SHP77 (cell line): ENCODE measurements around the gene TMEM95.
"Not testable (repeated sequence)": the region's sequence is repeated elsewhere in the genome, so short reads cannot be mapped to it uniquely, and the experiment has no call there.

ENCODE experiments used
- DNase-seq, 2 experiments: peaks; one replicate each; lab custom pipeline; 2025; lab: John Stamatoyannopoulos, UW

TMEM95 gene

DNA sequence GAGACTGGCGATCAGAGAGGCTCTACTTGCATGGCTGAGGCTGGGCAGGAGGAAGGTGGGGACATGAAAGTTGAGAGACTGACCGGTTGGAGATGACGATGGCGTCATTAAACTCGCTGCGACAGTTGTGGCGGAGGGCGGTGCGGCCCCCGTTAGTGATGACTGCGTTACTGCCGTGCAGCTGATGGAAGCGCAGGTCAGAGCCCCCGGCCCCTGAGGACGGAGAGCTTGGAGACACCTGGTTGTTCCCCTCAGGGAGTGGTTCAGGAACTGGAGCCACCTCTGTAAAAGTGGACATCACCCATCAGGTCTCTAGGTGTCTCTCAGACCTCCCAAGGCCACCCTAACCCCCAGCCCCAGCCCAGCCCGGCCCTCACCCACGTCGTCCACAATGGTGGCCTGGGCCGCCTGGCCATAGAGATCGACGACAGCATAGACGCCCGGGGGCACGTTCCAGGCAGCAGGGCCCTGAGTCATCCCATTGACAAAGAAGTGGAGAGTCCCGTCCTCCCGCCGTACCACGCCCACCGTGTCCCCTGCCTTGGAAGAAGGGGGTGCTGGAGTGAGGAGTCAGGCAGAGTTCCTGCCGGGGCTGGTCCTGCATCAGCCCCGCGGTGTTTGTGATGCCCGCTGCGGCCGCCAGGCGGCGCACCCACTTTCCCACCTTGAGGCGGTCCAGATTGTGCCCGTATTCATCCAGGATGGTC lies 31.1 kb upstream of the TMEM95 start:
- DNase-seq = peak; percentile 22 to 23

DNA sequence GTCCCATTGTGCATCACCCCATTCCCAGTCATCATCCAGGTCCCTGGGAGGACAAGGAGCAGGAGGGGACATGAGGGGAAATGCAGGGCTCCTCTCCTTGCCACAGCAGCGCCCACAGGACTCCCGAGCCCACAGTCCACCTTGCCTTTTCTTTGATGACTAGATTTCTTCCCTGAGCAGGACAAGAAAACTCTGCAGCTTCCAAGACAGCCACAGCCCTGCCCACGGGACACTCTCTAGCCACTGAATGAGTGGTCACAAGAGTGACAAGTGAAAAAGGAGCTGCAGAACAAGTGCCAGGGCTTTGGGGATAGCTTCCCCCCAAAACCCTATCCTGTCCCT lies 30.5 kb upstream of the TMEM95 start:
- DNase-seq = no peak

DNA sequence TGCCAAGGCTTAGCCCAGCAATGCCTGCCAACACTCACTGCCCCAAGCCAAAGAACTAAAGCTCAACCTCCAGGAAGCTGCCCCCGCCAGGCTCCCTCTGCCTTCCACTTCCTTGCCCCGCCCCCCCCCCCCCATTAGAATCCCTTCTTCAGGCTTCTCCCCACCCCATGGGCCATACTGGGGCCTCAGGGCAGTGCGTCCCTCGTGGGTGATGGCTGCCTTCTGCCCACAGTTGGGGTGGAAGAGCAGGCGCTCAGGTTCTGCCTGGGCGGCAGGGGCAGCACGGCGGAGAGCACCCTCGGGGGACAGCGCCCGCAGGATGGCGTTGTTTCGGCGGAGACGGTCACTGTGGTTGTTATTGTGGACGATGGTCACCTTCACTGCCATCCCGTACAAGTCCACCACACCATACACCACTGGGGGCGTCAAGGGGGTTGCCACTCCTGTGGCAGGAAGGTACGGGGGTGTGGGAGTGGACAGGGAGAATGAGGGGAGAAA lies 29.9 kb upstream of the TMEM95 start:
- no peak for DNase-seq

DNA sequence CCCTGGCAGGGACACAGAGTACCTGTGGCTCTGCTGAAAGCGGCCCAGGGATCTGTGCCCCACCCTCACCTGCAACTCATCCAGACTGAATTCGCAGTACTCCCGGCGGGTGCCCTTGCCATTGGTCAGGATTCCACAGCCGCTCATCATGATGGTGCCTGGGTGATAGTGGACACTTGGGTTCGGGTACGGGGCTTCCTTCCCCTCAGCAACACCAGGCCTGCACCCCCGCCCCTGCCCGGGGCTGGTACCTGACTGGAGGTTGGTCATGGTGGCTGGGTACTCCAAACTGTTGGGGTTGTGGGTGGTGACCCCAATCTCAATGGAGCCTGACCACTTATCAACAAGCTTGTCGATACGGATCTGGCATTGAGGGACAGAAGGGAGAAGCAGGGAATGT lies 28.8 kb upstream of the TMEM95 start:
- DNase-seq = no peak

DNA sequence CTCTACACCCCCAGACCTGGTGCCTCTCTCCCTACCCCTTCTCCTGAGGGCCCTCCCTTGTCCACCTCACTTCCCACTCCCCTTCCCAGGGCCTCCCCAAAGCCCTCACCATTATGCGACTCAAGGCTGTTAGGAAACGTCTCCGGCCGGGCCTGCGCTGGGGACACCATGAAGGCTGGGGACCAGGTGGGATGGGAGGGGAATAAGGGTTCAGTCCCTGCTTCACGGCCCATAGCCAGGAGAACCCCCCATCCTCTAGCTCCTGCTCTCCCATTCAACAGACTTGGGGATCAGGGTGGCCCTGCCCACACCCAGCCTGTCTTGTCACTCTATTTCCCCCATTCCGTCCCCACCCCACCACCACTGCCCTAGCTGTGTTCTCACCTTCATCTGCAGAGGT lies 27.9 kb upstream of the TMEM95 start:
- DNase-seq = no peak

DNA sequence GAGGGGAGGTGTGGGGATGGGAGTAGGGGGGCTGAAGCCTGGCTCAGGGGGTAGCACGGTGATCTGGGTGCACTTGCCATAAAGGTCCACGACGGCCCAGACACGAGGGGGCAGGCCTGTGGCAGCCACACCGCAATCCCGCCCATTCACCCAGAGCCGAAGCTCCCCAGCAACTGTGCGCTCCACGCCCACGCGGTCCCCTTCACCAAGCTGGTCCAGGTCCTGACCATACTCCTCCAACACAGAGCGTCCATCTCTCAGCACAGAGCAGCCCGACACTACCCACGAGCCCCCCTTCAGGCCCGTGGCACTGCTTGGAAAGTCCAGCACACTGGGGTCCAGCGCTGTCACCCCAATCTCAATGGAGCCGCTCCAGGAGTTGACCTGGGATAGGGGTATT lies 27.5 kb upstream of the TMEM95 start:
- DNase-seq = no peak

DNA sequence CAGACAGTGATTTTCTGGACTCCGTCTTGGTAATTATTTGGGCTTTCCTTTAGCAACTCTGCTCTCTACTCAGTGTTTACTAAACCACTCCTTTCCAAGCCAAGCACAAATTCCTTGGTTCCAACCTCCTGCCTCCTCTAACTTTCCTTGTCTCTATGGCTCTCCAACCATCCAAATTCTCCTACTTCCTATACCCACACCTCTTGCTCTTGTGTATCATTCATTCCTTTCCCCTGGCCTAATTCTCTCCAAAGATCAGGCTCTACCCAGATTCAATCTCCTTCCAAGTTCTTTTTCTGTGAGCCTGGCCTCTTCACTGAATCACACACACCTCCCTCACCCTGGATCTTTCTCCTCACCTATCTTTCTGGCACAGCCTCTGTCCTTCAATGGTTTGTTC lies 26.9 kb upstream of the TMEM95 start:
- DNase-seq = no peak

DNA sequence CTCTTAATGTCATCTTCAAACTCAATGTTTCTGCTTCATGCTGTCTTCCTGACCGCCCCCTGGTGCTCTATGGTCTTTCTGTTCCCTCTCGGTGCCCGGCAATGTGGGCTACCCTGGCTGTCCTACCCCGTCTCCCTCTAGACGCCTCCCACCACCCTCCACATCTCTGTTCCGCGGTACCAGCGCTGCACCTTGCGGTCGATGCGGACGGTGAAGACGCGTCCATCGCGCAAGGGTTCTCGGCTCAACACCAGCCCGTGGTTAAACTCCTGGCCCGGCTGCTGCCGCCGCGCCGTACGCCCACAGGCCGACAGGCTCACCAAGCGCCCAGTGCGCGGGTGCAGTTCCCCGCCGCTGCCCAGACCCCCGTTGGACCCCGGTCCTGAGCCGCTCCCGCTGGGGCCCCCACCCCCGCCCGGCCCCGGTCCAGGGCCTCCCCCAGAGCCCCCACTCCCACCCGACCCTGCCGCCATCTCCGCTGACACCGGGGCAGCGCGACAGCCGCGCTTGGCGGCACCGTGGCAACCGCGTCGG lies 26.0 kb upstream of the TMEM95 start, which contains the start of gene NEURL4:
Gene NEURL4, minus strand, starts transcription at position 496 of the 534 bp plus-strand sequence. Its CDS starts 23 bp downstream, at position 473.
- DNase-seq = no peak

DNA sequence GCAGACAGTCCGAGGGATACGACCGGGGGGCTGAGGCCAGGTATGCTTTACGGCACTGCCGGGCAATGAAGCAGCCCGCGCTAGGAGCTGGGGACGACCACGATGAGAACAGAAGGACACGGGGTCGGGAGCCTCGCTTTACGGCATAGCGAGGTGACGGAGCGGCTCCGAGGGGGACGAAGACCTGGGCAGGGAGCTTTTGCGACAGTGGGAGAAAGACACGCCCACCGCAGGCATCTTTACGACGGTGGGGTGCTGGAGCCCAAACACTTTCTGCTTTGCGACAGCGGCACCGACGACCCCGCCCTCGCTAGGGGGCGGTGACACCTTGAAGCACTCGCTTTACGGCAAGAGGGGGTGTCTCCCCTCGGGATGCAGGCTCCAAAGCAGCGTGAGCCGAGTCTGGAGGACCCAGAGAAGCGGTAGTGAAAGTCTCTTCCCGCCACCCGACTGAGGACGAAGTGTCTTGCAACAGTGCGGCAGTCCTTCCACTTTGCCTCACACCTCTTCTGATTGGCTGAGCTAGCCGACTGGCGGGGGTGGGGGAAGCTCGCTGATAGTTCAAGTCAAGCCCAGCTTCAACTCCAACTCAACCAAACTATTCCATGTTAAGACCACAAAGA lies 25.5 kb upstream of the TMEM95 start:
- DNase-seq = peak; percentile 100

DNA sequence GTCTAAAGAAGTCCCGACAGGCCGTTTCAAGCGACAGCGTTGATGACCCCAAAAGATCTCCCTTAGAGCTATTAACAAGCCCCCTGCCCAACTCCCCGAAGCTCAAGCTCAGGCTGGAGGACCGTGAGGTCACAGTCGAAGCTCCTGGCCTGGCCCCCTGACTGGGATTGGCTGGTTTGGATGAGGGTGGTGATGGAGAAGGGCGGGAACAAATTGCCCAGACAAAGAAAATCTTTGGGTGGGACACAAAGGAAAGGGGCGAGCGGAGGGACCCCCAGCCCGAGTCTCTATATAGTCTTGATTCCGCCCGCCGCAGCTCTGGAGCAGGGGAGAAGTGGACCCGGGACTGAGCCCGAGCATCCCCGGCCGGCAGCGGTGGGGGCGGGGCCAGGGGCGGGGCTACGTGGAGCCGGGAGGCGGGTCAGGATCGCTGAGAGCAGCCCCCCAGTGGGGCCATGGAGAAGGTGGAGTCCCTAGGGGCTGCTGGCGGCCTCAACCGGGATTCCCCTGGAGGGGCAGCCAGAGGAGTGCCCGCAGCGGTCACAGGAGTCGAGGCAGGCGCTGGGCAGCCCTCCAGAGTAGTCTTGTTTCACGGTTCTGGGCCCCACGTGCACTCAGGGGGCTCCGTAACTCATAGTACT lies 24.8 kb upstream of the TMEM95 start:
- peak; percentile 77 to 90 for DNase-seq

DNA sequence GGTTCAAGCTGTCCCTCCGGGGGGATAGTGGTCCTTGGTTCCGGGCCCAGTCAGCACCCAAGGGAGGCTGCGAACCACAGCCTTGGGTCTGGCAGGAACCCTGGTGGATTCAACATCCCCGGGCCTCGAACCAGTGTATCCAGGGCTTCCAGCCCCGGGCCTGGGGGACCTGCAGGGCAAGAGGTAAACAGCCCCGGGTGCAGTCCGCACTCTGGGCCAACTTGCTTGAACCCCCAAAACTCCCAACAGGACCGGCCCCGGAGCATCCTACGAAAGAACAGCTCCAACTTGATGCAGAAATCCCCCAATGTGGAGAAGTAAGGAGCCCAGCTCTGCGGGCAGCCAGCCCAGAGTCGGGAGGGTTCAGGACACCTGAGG lies 24.3 kb upstream of the TMEM95 start:
- DNase-seq = no peak

DNA sequence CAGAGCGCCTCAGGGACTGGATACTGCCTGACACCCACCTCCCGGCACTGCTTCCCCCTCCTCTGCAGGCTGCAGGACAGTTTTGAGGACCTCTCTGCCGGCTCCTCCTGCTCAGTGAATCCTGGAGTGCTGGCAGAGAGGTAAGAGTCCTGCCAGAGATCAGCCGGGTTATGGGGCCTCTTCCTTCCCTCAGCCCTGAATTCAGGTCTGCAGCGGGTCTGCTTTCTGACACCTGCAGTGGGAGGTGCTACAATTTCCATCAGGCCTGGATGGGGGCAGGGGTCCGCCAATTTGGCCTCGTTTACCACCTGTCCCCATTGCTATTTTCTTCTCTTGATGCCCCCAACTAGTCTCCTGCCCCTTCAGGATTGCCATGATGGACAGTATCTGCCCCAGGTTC lies 22.8 kb upstream of the TMEM95 start:
- no peak for DNase-seq

DNA sequence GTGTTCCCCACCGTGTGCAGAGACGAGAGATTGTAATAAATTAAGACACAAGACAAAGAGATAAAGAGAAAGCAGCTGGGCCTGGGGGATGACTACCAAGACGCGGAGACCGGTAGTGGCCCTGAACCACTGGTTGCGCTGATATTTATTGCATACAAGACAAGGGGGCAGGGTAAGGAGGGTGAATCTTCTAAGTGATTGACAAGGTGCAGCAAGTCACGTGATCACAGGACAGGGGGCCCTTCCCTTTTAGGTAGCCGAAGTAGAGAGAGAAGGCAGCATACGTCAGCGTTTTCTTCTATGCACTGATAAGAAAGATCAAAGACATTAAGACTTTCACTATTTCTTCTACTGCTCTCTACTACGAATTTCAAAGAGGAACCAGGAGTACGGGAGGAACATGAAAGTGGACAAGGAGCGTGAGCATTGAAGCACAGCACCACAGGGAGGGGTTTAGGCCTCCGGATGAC lies 22.3 kb upstream of the TMEM95 start:
- not testable (repeated sequence) for DNase-seq

DNA sequence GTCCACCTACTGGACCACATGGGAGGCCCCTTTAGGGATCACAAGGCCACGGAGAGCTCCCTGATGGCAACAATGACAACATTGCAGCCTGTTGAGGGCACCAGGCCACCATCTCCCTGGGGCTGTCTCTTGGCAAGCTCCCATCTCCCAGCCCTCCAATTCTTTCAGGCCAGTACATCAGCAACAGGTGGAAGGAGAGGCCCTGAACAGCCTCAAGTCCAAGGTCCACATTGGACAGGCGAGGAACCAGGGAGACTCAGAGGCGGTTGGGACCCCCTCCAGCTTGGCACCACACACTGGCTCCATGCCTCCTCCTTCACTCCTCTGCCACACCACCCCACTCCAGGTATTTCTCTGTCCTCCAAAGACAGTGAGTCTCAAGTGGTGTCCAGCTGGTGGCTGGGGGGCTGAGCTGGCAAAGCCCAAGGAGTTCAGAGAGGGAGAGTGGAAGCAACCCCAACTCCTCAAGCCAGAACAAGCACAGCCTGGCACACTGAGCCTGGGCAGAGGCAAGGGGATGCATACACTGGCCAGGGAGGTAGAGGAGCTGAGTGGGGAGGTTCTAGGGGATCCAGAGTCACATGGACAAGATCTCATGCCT lies 19.9 kb upstream of the TMEM95 start:
- DNase-seq = no peak

DNA sequence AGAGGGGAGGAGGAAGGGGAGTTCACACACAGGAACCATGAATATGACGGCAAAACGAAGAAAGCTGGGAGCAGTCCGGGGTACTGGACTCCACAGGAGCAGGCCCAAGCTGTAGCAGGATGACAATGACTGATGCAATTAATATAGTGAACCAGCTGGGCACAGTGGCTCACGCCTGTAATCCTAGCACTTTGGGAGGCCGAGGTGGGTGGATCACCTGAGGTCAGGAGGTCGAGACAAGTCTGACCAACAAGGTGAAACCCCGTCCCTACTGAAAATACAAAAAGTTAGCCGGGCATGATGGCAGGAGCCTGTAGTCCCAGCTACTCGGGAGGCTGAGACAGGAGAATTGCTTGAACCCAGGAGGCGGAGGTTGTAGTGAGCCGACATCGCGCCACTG lies 19.2 kb upstream of the TMEM95 start:
- DNase-seq = not testable (repeated sequence)

DNA sequence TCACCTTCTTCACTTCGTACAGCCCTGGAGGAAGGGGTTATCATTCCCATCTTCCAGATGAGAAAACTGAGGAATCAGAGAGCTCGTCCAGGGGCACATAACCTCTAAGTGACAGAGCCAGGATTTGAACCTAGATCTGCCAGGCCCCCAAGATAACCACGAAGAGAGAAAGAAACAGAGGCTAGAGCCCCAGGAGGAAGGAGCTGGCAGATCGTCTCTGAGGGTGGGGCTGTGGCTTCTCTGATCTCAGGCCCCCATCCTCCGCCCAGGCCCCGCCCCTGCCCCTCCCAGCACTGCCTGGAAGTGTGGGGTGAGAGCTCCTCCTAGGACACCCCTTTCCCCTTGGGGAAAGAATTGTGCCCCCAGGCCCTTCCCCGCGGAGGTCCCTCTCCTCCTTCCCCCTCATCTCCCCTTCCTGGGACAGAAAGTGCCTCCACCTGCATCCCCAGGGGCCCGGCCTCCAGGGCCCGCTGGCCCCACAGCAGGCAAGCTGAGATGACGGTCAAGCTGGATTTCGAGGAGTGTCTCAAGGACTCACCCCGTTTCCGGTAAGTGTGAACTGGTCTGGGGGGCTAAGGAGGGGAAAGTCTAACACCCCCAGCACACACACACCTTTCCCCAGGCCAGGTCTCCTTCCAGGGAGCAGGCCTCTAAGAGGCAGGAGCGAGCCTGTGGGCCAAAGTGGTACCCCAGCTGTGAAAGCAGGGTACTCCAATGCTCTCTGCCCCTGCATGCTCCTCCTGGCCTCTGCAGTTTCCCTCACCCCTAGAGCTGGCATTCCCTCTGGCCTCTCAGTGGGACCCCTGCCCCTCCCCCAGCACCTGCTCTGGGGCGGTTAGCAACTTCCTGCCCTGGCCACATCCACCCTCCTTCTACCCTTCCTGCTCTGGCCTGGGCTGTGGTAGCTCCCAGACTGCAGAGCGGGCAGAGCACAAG lies 18.4 kb upstream of the TMEM95 start, which contains the start of gene ACAP1:
Gene ACAP1, plus strand, starts transcription at position 290 of the 936 bp plus-strand sequence. Its CDS starts 206 bp downstream, at position 496.
- DNase-seq = no peak

DNA sequence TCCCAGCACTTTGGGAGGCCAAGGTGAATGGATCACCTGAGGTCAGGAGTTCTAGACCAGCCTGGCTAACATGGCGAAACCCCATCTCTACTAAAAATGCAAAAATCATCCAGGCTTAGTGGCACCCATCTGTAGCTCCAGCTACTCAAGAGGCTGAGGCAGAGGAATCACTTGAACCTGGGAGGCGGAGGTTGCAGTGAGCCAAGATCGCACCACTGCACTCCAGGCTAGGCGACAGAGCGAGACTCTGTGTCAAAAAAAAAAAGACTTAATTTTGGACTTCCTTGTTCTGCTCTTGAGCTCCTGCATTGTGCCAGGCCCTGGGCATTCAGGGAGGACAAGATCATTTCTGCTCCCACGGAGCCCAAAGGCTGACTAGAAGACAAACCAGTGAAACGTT lies 17.4 kb upstream of the TMEM95 start:
- not testable (repeated sequence) for DNase-seq

DNA sequence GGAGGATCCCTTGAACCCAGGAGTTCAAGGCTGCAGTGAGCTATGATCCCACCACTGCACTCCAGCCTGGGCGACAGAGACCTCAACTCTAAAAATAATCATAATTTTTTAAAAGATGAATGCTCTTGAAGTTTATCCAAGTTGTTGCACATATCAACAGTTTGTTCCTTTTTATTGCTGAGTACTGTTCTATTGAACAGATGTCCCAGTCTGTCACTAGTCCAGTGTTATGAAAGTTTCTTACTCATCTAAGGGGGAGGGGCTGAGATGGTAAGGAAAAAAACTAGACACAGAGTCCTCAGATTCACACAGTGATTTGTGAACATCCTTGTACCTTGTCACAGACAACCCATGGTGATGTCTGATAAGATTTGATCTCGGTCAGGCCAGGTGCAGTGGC lies 14.8 kb upstream of the TMEM95 start:
- DNase-seq = no peak

DNA sequence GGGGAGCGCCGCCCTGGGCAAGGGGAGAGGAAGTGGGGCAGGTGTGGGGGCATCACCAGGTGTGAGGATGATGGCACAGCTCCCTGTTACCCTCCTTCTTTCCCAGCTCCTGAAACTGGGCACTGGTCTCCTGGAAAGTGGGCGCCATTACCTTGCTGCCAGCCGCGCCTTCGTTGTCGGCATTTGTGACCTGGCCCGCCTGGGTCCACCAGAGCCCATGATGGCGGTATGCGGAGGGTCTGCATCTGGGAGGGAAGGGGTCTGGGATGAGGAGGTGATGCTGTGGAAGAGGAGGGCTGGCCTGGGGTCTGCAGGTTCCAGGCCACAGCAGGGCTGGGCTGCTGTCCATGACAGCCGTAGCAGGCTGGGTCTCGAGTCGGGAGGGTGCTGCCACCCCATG lies 13.1 kb upstream of the TMEM95 start:
- DNase-seq = no peak

DNA sequence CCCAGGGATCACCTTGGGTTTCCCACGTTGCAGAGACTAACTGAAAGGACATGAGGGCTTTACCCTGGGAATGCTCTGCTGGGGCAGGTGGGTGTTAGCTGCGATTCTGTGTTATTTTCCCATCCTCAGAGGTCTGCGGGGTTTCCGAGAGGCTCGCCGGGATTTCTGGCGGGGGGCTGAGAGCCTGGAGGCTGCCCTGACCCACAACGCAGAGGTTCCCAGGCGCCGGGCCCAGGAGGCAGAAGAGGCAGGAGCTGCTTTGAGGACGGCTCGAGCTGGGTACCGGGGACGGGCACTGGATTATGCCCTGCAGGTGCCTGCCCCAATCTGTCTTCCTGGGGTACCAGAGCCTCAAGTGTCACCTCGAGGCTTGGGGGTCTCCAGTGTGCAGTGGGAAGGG lies 11.7 kb upstream of the TMEM95 start:
- no peak for DNase-seq
